HepG2 (cell line): Measurements from ENCODE around the gene VAMP4. TPM values are rescaled to one million over a fixed set of nuclear protein-coding genes. Genes with fewer than 3 reads are reported as not detected.

Experiments
- ATAC-seq: fragments of 200-7000 bp; cut with Tn5 transposase; 3 replicates; pipeline ENCODE4 v1.9.1; 2020; ENCODE audit warnings: mild to moderate bottlenecking, moderate library complexity
- BruUV-seq: library from RNA; stranded (reverse); fragments of 400-500 nt; replicated peaks from 2 replicates; lab custom pipeline; 2021; lab: Mats Ljungman, UMichigan
- CTCF ChIA-PET: fragments of 300-600 bp; formaldehyde crosslinking; extraction: SDS; loops from one replicate; lab custom pipeline; 2021; ENCODE audit warnings: low total read pairs, inconsistent platforms, low intra/inter-chr PET ratio; lab: Yijun Ruan, JAX
- POLR2A ChIA-PET: fragments of 350-600 bp; sonication (Branson Sonifier 250); formaldehyde crosslinking; loops from one replicate; lab custom pipeline; 2020; ENCODE audit warnings: antibody characterized with exemption, inconsistent platforms; lab: Yijun Ruan, JAX
- DNase-seq: peaks from one replicate; pipeline ENCODE4 v3.0.0-alpha.2; 2015; ENCODE audit warnings: low spot score
- FAIRE-seq: peaks from 3 replicates; lab custom pipeline; 2011; peaks lifted over from hg19 to GRCh38; lab: Jason Lieb, UNC
- H2AFZ ChIP-seq: one replicate; pipeline ENCODE4 v1.6.1; 2011; ENCODE audit warnings: low read length, inconsistent platforms
- H3K27ac ChIP-seq: fragments of 300-600 bp; 3 replicates; pipeline ENCODE4 v1.8.0; 2011; ENCODE audit warnings: mixed run types, mild to moderate bottlenecking, mixed read lengths, low read length, inconsistent platforms; ENCODE audit not compliant: insufficient read depth; ENCODE audit errors: extremely low read length
- H3K27me3 ChIP-seq, 2 experiments: fragments of 200-600 bp in 1 of 2; 2 replicates in 1 of 2; 3 replicates in 1 of 2; pipeline versions ENCODE4 v1.6.0 to v1.8.0; 2011; ENCODE audit warnings: low read length in 2 of 2, mild to moderate bottlenecking in 2 of 2, moderate library complexity in 2 of 2, inconsistent platforms in 1 of 2; ENCODE audit not compliant: insufficient read depth in 2 of 2, control insufficient read depth in 1 of 2
- H3K36me3 ChIP-seq, 2 experiments: fragments of 200-600 bp in 1 of 2; replicated peaks in 1 of 2; 2 replicates in 1 of 2; 3 replicates in 1 of 2; pipeline versions ENCODE4 v1.5.1 to v1.8.0; 2011; ENCODE audit warnings: low read length in 2 of 2, inconsistent platforms in 1 of 2; ENCODE audit not compliant: insufficient read depth in 2 of 2, control insufficient read depth in 1 of 2
- H3K4me1 ChIP-seq: 2 replicates; pipeline ENCODE4 v1.5.1; 2012; ENCODE audit warnings: low read length, inconsistent platforms; ENCODE audit not compliant: insufficient read depth
- H3K4me2 ChIP-seq: 2 replicates; pipeline ENCODE4 v1.6.0; 2011; ENCODE audit warnings: low read depth, low read length, inconsistent platforms
- H3K4me3 ChIP-seq, 3 experiments: fragments of 200-600 bp in 1 of 3; sonication (generic), shearing (Covaris generic) in 1 of 3; replicated peaks in 1 of 3; 2 replicates each; pipeline ENCODE4 v1.5.1; 2011 to 2016; ENCODE audit warnings: low read length in 3 of 3, inconsistent platforms in 2 of 3, low read depth in 2 of 3, mild to moderate bottlenecking in 2 of 3, control low read depth in 1 of 3, mixed read lengths in 1 of 3; ENCODE audit not compliant: insufficient read depth in 1 of 3
- H3K79me2 ChIP-seq: one replicate; pipeline ENCODE4 v1.6.1; 2011; ENCODE audit warnings: low read length, inconsistent platforms; ENCODE audit not compliant: insufficient read depth
- H3K9ac ChIP-seq: 2 replicates; pipeline ENCODE4 v1.6.0; 2011; ENCODE audit warnings: mild to moderate bottlenecking, low read depth, low read length, inconsistent platforms; ENCODE audit not compliant: insufficient read depth
- H3K9me3 ChIP-seq: 2 replicates; pipeline ENCODE4 v1.5.1; 2012; ENCODE audit warnings: mild to moderate bottlenecking, low read length
- H4K20me1 ChIP-seq: 2 replicates; pipeline ENCODE4 v1.6.0; 2011; ENCODE audit warnings: inconsistent platforms, mild to moderate bottlenecking, low read length, moderate library complexity; ENCODE audit not compliant: insufficient read depth
- AHR ChIP-seq: IDR thresholded peaks from 2 replicates; pipeline ENCODE4 v1.6.1; 2018; ENCODE audit warnings: missing genetic modification reagents, missing compliant biosample characterization
- ASH2L ChIP-seq: fragments of 300-600, 200-600 bp; sonication (generic); IDR thresholded peaks from 2 replicates; pipeline ENCODE4 v1.7.0; 2017; ENCODE audit warnings: low read depth, mild to moderate bottlenecking, moderate library complexity, mixed read lengths, low read length; ENCODE audit not compliant: insufficient read length
- BATF2 ChIP-seq: sonication (generic); formaldehyde crosslinking; IDR thresholded peaks from 2 replicates; pipeline ENCODE4 v1.8.0; 2022; ENCODE audit warnings: mild to moderate bottlenecking, missing genetic modification reagents, moderate library complexity
- CREM ChIP-seq, 2 experiments: sonication (generic) in 1 of 2; formaldehyde crosslinking in 1 of 2; IDR thresholded peaks; 2 replicates each; pipeline versions ENCODE4 v1.4.0 to v1.6.1; 2016 to 2020; ENCODE audit warnings: antibody characterized with exemption in 1 of 2, mild to moderate bottlenecking in 1 of 2, missing genetic modification reagents in 1 of 2
- DNMT1 ChIP-seq: sonication (generic); formaldehyde crosslinking; IDR thresholded peaks from 2 replicates; pipeline ENCODE4 v1.5.1; 2020; ENCODE audit warnings: mild to moderate bottlenecking, missing genetic modification reagents
- GMEB1 ChIP-seq: sonication (generic); formaldehyde crosslinking; IDR thresholded peaks from 2 replicates; pipeline ENCODE4 v1.5.1; 2020; ENCODE audit warnings: missing genetic modification reagents, mild to moderate bottlenecking, borderline replicate concordance
- HNRNPH1 ChIP-seq: fragments of 200-400 bp; formaldehyde crosslinking; optimal IDR thresholded peaks from 2 replicates; pipeline ENCODE3; 2017; ENCODE audit warnings: mild to moderate bottlenecking, low read depth, low read length
- JARID2 ChIP-seq: sonication (generic); formaldehyde crosslinking; IDR thresholded peaks from 2 replicates; pipeline ENCODE4 v1.8.1; 2023; ENCODE audit warnings: missing genetic modification reagents, inconsistent platforms; ENCODE audit not compliant: insufficient replicate concordance
- MLLT10 ChIP-seq: sonication (generic); formaldehyde crosslinking; IDR thresholded peaks from 2 replicates; pipeline ENCODE4 v1.4.0; 2020; ENCODE audit warnings: missing genetic modification reagents
- NBN ChIP-seq: fragments of 450-650 bp; conservative IDR thresholded peaks from 2 replicates; pipeline ENCODE4 v1.6.1; 2017
- POLR2AphosphoS5 ChIP-seq: IDR thresholded peaks from 2 replicates; pipeline ENCODE4 v1.6.1; 2012; ENCODE audit warnings: low read depth, low read length
- RCOR2 ChIP-seq: IDR thresholded peaks from 2 replicates; pipeline ENCODE4 v1.6.1; 2016; ENCODE audit warnings: missing biosample characterization, missing genetic modification reagents
- SP140L ChIP-seq: sonication (generic); formaldehyde crosslinking; IDR thresholded peaks from 2 replicates; pipeline ENCODE4 v1.4.0; 2020; ENCODE audit warnings: missing genetic modification reagents, borderline replicate concordance
- SRSF4 ChIP-seq: fragments of 200-400 bp; formaldehyde crosslinking; IDR thresholded peaks from one replicate; pipeline ENCODE4 v1.6.1; 2018; ENCODE audit warnings: mild to moderate bottlenecking, low read depth, low read length, moderate library complexity; ENCODE audit not compliant: poor library complexity, severe bottlenecking
- TIGD3 ChIP-seq: sonication (generic); formaldehyde crosslinking; IDR thresholded peaks from 2 replicates; pipeline ENCODE4 v1.5.1; 2020; ENCODE audit warnings: mild to moderate bottlenecking, missing genetic modification reagents, borderline replicate concordance
- ZFP37 ChIP-seq: sonication (generic); formaldehyde crosslinking; IDR thresholded peaks from 2 replicates; pipeline ENCODE4 v1.4.0; 2020; ENCODE audit warnings: missing genetic modification reagents, borderline replicate concordance
- ZNF629 ChIP-seq: sonication (generic); formaldehyde crosslinking; conservative IDR thresholded peaks from 2 replicates; pipeline ENCODE4 v1.5.0; 2020; ENCODE audit warnings: missing genetic modification reagents
- WGBS: methylation state at CpG from one replicate; pipeline ENCODE4 v1.1.6; 2017; ENCODE audit warnings: low lambda C conversion rate; 5-methylcytosine and 5-hydroxymethylcytosine counted together
- in situ Hi-C: cut with HindIII; loops from 2 replicates; pipeline ENCODE4 v1.10.0; 2017; ENCODE audit warnings: low pct_unique_long_range_greater_than_20kb; ENCODE audit not compliant: extremely low pct_ligation_motif_present
- intact Hi-C: fragments of 100-400 bp; cut with micrococcal nuclease; formaldehyde crosslinking; loops from one replicate; pipeline ENCODE4 v1.10.0; 2022; ENCODE audit not compliant: unreplicated experiment
- polyA plus RNA-seq, 8 experiments: library from polyadenylated mRNA; depleted of rRNA in 3 of 8; stranded (reverse) in 7 of 8; unstranded in 1 of 8; fragments of >200 nt; fragmentation: Illumina TruSeq in 4 of 8; extraction: Trizol in 4 of 8; gene quantifications; 2 replicates each; pipeline versions ENCODE4 v1.2.1 to v1.2.3, GENCODE V29; 2011 to 2016; ENCODE audit warnings: low read depth in 4 of 8, missing spikeins in 1 of 8, mixed read lengths in 1 of 8; ENCODE audit not compliant: insufficient read depth in 1 of 8
- total RNA-seq, 5 experiments: library from RNA; depleted of rRNA; stranded (reverse); fragments of >200 nt; fragmentation: Illumina TruSeq; extraction: Trizol; gene quantifications; 2 replicates each; pipeline ENCODE4 v1.2.3, GENCODE V29; 2016; ENCODE audit warnings: low read depth in 1 of 5

Gene VAMP4
- total and polyA plus RNA-seq, 2 of the 13 experiments (the other 11 are each of a cell fraction or from before 2014, with no cell fraction given) = 1.4 to 2.0 TPM

GRCh38 chr1:171654942-171655745, 86.7 kb downstream of the VAMP4 start:
- no peaks in the 10 kb centered on the region for H3K36me3 ChIP-seq
- DNase-seq (peak; percentile 18), ATAC-seq (peak; percentile 86), FAIRE-seq (no peak)
- peak overlapping the region; percentile 49 for H3K4me2 ChIP-seq
- ChIA-PET POLR2A (no interaction called here), CTCF (interaction anchor here (1.8 kb wide), 1 partner anchor 60 kb away, joined by 9 read pairs; no protein-coding TSS in a partner anchor)
- peaks cover 20% of the 10 kb centered on the region for H3K4me1 ChIP-seq
- BruUV-seq = no TSS peak
- WGBS = 37% methylated on average over 18 of the region's 24 CpGs
- H3K79me2 ChIP-seq = no peaks in the 10 kb centered on the region
- no peaks in the 10 kb centered on the region for H4K20me1 ChIP-seq
- H2AFZ ChIP-seq = no peak overlapping the region
- H3K4me3 ChIP-seq = peak overlapping the region in 1 of 3 experiments; percentile 27; a peak in 1 of 6 replicates
- in situ Hi-C loops = no loop called here
- H3K9ac ChIP-seq = no peak overlapping the region
- peaks cover 1 to 5% of the 10 kb centered on the region in 2 experiments; a peak in 3 of 5 replicates for H3K27me3 ChIP-seq
- intact Hi-C loops = loop anchor here (2.0 kb wide), 1 partner anchor 64 kb away; no protein-coding TSS in a partner anchor
- H3K9me3 ChIP-seq = no peaks in the 10 kb centered on the region
- H3K27ac ChIP-seq = no peak overlapping the region
- no peak for TF ChIP-seq MLLT10 (CRISPR knock-in tag)
- no peak for TF ChIP-seq TIGD3 (CRISPR knock-in tag)
- TF ChIP-seq SRSF4 = no peak
- no peak for TF ChIP-seq BATF2
- no peak for TF ChIP-seq HNRNPH1
- no peak for TF ChIP-seq SP140L
- TF ChIP-seq JARID2 (CRISPR knock-in tag) = no peak
- TF ChIP-seq AHR (CRISPR knock-in tag) = no peak
- TF ChIP-seq ASH2L = no peak
- no peak for TF ChIP-seq ZFP37 (CRISPR knock-in tag)
- TF ChIP-seq DNMT1 (CRISPR knock-in tag) = no peak
- no peak for TF ChIP-seq ZNF629 (CRISPR knock-in tag)
- TF ChIP-seq NBN = no peak
- no peak for TF ChIP-seq POLR2AphosphoS5
- TF ChIP-seq GMEB1 = no peak
- TF ChIP-seq CREM (IDR thresholded peaks at IDR 0.05) = no peak
- no peak for TF ChIP-seq CREM (CRISPR knock-in tag; IDR thresholded peaks at IDR 0.05)
- no peak for TF ChIP-seq RCOR2 (CRISPR knock-in tag)
